ENCODE data around the gene INPP5B.

Gene INPP5B

DNA sequence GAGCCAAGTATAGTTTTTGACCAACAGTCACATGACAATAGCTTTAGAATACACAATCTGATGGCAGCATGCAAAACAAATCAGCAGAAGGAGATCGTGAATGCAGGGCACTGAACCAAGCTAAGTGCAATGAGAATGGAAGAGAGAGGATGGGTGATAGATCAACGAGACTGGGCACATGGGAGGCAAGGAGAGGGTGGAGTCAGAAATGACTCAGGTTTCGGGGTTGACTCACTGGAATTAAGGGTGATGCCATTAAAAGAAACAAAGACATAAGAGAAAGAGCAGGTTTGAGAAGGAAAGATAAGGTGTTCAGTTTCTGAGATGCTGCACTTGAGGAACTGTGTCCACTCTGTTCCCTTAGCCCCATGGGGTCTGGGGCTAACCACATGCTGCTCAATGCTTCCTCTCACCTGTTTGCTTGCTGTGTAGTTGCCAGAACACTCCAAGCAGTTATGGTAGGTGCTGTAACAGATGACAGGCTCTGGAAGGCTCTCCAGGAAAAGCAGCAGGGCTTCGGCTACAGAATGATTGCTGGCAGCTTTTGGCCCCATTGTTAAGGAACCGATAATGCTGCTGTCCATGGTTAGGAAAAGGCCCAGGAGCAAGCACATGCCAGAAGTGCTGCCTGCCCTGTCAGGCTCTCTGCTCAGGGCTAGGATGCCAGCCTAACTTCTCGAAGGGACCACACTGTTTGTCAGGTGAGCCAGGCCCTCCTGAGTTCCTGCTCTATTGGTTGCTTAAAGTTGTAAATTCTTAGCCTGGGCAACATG lies 81.3 kb downstream of the INPP5B start:
- no peak for DNase-seq

DNA sequence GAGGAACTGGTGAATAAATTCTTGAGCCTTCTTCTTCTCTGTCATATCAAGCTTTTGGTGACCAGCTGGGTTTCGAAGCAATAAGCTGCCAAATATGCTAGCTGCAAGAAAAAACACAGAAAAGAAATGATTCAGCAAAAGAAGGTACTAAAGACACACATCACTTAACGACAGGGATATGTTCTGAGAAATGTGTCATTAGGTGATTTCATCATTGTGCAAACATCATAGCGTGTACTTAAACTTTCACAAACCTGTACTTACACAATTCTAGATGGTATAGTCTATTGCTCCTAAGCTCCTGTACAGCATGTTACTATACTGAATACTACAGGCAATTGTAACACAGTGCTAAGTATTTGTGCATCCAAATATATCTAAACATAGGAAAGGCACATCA lies 84.5 kb downstream of the INPP5B start:
- no peak for DNase-seq

DNA sequence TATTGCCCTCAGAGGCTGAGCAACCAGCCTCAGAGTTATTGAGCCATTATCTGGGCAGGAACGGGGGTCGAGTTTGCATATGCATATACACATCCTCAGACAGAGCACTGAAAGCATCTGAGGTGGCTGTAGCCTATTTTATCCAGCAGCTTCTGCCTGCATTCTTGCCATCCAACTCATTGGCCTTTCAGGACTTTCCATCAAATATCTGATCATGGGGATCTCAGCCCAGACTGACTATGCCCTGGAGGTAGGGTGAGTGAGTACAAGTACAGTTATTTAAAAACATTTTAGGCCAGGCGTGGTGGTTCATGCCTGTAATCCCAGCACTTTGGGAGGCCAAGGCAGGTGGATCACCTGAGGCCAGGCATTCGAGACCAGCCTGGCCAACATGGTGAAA lies 85.7 kb downstream of the INPP5B start:
- no peak for DNase-seq

DNA sequence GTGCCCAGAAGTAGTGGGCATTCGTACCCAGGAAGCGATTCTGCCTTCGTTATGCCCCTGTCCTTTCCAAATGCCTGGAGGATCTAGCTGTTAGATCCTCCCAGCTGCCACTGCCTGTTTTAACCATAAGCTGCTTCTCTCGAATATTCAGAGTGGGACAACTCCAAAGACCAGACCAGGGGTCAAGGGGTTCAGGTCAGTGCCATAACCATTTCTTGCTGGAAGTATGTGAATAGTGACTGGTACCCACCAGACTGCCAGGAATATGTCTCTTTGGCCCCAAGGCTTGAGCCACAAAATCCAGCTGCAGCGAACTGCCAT lies 86.5 kb downstream of the INPP5B start:
- no peak for DNase-seq

DNA sequence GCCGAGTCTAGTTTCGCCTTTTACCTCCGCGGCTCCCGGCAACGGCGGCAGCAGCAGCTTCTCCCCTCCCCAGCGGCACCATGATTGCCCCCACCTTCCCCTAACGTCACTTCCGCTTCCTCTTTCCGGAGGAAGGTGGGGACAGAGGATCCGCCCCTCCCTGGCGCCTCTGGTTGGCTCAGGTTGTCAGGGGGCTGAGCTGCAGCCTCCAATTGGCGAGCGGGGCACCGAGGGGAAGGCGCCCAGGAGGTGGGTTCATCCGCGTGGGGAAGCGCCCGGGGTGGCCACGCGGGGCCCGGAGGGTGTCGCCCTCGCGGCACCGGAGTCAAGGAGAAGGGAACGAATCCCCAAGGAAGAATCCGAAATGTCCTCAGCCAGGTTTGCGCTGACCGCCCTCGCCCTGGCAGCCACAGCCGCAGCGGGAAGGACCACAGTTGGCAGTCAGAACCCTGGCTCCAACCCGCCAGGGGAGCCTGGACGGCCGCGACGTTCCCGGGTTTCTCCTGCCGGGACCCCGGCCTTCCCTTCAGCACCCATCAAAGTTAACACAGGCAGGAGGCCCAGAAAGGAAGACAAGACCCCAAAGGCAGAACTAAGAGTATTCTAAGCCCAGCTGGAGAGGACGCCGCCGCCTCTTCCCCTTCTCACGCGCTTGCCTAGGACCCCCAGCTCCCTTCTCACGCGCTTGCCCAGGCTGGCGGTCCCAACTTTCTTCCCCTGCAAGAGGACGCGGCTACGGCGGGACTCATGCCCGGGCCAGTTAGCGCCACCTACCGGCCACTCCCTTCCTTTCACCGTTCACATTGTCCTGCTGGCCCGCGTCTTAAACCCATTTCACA lies 87.1 kb downstream of the INPP5B start, which contains the start of gene MTF1:
MTF1 (minus strand) TSS at position 86 of the 839 bp plus-strand sequence. CDS start 1,934 bp downstream, outside the sequence.
- DNase-seq = peak; percentile 97

DNA sequence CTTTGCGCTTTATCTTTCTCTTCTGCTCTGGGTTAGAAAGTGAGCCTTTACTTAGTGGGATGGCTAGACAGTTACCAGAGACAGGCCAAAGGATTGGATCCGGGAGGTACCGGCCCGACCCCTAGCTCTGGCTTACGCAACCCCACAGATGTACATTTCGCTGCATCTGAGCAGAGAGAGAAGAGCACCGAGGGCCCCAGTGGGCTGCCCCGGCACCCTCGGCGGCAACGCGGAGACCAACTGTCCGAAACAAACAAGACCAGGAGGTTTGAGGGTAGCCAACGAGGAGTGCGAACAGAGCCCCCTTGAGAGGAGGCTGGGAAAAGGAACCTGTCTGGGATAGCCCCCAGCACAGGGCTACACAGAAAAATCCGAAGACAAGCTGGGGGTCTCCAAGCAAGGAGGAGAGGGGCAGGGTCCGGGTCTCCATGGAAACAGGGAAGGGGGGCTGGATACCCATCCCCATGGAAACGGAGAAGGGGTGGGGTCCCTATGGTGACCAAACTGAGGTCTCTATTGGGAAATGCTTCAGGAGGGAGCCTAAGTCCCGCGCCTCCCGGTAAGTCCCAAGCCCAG lies 87.8 kb downstream of the INPP5B start:
- DNase-seq = peak; percentile 4

DNA sequence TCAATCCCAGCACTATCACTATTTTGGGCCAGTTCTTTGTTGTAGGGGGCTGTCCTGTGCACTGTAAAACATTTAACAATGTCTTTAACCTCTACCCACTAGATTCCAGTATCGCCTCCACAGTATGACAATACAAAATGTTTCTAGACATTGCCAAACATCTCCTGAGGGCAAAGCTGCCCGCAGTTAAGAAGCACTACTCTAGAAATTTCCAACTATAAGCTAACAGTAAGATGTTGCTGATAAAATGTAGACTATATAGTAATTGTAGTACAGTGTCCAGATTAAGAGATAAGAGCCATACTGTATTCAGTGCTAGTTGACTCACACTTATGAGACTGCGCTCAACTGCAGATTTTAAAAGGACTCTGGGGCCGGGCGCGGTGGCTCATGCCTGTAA lies 92.4 kb downstream of the INPP5B start:
- DNase-seq = no peak

DNA sequence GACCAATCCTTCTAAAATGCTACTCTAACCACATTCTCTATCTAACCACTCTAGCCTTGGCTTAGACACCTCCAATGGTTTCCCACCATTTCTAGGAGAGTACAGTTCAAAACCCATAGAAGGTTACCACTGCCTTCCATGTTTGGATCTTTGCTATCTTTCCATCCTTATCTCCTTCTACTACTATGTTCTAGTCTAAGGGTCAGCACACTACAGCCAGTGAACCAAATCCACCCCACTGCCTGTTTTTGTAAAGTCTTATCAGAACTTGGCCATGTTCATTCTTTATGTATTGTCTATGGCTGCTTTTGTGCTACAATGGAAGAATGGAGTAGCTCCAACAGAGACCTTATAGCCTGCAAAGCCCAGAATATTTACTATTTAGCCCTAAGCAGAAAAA lies 93.7 kb downstream of the INPP5B start:
- no peak for DNase-seq

DNA sequence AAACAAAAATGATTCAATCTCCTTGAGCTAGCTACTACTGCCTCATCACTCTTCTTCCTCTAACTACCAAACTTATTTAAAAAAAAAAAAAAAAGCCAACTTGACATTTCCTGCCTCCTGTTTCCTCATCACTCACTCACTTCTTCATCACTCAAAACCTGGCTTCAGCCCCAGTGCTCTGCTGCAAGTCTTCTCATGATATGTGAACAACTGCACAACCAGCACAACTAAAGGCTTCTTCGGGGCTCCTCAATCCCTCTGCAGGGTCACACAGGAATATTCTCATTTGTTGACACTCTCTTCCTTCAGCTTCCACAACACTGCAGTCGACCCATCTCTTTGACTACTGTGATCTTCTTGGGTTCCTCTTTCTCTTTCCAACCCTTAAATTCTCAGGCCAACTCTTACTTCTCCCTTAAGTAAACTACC lies 95.1 kb downstream of the INPP5B start:
- DNase-seq = peak; percentile 5

DNA sequence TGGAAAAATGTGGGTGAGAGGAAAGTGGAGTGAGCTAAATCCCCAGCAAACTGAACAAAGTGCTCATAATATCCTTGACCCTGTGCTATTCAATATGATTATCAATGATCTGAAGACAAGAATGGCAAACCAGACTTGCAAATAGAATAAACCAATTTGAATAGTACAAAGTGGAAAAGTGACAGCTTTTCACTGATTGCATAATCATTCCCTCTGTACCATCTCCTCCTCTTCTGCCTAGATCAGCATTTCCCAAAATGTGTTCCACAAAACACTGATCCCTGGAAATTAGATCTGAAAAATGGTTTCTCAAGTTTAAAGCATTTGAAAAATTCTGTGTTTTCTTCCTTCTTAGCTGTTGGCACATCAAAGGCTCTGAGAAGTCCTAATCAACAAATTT lies 95.6 kb downstream of the INPP5B start:
- no peak for DNase-seq

DNA sequence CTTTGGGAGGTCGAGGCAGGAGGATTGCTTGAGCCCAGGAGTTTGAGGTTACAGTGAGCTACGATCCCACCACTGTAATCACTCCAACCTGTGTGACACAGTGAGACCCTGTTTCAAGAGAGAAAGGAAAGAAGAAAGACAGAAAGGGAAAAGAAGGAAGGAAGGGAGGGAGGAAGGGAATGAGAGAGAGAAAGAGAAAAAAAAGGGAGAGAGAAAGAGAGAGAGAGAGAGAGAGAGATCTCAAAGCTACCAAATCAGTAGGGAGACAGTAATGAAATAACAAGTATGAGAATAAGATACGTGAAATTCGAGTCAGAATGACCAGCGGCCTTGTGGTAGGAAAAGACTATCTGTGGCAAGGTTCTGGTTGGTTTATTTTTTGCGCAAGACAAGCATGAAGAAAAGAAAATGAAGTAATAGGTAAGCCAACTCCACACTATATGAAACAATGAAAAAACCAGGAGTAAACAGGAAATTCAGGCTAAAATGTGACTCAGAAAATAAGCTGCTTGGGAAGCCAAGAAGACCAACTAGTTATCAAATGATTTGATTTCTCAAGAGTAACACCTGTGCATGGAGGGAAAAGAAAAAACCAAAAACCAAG lies 96.4 kb downstream of the INPP5B start:
- DNase-seq = no peak

DNA sequence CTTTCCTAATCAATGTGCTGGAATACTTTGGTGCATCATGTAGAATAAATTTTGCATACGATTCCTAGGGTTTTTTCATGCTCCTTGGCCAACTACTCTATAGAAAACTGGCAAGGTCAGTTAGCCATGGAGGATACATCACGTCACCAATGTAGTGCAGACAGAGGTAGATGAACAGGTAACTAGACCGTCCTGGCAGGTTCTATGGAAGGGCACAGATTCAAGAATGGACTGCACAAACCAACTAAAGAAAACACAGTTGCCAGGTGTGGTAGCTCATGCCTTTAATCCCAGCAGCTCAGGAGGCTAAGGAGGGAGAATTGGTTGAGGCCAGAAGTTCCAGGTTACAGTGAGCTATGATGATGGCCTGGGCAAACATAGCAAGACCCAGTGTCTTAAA lies 97.4 kb downstream of the INPP5B start:
- DNase-seq = no peak

DNA sequence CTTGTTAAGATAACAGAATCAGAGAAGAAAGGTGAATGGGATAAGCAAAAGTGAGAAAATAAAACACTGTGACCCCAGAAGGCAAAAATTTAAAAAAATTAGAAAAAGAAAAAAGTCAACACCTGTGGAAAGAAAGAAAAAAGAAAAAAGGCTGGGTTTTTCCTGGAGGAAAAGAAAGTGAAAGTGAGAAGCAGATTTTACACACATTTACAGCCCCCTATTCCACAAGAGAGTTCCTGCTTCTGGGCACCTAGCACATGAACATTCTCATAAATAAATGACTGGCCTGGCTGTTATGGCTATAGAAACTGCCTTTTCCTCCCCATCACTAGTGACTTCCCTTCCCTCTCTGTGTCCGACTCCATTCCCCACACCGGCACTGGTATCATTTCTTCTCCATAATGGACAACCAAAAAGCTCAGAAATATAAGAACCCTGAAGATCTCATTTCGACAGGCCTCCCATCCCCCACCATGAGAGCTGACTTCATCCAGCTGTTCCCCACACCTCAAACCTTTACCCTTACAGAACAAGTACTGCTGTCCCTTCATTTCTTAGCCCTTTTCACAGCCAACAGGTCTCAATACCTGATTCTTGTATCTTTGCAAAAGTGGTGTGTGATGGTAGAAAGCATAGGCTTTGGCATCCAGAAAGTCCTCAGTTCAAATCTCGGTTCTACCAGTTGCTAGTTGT lies 100.1 kb downstream of the INPP5B start:
- no peak for DNase-seq

DNA sequence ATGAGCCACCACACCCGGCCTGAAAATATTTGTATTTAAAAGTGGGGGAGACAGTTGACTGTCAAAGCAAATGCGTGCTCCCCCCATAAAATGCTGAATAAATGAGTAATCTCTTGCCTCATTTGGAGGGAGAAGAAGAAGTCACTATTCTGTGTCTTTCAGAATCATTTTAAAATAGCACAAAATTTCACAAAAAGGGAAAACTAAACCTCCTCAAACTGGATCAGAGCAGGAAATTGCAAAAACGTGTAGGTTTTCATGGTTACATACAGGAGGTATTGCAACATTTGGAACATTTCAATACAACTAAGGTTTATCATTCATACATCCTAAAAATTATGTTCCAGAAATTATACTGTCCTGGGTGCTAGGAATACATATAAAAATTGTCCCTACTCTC lies 101.1 kb downstream of the INPP5B start:
- DNase-seq = no peak

DNA sequence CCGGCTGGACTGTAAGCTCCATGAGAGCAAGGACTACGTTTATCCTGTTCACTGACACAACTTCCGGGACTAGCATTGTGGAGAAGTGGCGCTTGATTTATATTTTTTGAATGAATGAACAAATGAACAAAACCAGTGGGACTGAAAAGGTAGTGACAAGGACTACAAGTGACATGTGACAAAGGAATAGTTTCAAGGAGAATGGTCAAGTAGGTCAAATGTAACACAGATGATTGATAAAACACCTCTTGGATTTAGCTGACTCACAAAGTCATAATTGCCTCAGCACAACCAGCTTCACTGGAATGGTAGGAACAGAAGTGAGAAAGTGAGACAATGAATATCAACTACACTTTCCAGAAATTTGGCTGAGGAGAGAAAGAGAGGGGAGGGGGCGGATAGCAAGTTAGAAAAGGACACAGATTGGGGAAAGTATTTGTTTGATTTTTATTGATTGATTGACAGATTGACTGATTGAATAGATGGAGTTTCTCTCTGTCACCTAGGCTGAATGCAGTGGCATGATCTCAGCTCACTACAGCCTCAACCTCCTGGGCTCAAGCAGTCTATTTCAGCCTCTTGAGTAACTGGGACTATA lies 101.7 kb downstream of the INPP5B start:
- no peak for DNase-seq

DNA sequence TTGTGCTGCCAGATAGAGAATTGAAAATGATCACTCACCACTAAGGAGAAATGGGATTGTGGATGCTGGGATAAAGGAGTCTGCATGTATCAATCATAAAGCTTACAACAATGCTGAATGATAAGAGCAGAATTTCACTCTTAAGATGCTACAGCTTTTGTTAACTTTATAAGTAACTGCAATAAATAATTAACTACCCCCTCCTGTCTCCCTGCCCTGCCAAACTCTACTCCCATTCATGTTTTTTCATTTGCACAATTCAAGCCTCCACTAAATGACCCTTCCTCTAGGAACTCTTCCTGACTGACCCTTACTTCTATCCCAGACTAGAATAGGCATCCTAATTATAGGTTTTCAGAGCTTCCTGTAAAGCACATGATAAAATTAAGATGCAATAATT lies 102.3 kb downstream of the INPP5B start:
- no peak for DNase-seq

DNA sequence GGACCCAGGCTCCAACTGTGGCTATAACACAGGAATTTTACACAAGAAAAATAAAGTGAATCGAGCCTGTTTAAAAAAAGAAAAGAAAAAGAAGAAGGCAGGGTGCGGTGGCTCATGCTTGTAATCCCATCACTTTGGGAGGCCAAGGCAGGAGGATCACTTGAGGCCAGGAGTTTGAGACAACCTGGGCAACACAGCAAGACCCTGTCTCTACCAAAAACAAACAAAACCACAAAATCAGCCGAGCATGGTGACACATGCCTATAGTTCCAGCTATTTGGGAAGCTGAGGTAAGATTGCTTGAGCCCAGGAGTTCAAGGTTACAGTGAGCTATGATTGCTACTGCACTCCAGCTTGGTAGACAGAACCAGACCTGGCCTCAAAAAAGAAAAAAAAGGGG lies 105.2 kb downstream of the INPP5B start:
- DNase-seq = no peak

DNA sequence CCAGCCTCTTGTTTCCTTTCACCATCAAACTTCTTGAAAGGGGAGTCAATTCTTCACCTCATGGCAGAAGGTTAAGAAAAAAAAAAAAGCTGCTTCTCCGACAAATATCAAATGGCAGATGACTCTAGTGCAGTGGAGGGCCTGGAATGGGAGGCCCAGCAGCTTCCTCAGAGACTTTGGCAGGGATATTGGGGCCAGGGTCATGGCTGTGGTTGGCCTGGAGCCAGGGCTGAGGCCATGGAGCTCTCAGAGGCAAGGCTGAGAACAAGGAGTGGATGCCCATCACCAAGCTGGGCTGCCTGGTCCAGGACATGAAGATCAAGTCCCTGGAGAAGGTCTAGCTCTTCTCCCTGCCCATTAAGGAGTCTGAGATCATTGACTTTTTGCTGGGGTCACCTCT lies 106.1 kb downstream of the INPP5B start:
- DNase-seq = no peak

DNA sequence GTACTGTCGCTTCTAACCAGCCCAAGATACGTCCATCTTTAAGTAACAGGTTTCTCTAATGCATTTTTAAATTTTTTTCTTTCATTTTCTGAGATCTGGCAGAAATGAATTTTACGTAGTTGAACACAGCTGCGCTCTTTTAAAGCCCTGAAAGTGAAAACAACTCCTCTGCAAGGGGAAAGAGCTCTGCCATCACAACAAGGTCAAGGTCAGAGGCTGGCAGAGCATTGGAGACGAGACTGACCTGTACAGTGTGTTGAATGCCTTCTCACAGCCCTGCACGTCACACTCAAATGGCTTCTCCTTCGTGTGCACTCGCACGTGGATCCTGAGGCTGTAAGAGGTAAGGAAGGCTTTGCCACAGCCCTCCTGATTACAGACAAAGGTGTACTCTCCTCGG lies 107.2 kb downstream of the INPP5B start:
- DNase-seq = no peak

DNA sequence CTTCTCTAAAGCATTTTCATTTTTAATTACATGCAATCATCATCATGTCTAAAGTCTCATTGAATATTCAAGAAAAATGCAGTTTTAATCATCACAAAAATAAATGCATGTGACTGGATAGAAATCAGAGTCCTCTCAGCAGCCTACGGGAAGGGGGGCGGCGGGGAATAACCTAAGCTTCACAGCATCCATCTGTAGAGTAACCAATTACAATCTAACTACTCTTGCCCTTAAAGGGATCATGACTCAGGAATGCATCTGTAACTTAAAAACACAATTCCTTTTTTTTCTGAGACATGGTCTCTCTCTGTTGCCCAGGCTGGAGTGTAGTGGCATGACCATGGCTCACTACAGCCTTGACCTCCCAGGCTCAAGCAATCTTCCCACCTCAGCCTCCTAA lies 110.1 kb downstream of the INPP5B start:
- no peak for DNase-seq

DNA sequence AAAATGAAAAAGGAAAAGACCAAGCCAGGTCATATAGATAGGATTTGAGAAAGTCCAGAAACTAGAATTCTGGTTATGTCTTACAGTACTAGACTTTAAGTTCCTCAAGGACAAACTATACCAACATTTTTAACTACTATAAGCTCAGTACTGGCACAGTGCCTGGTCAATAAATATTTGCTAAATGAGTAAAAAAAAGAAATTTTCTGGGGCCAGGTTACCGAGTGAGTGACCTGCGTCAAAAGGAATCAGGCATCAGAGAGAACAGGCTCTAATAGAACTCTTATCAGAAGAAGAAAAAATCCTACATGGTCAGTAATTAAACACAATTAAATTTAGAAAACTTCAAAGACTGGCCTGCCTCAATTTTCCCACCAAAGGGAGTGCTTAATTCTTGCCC lies 115.0 kb downstream of the INPP5B start:
- no peak for DNase-seq

DNA sequence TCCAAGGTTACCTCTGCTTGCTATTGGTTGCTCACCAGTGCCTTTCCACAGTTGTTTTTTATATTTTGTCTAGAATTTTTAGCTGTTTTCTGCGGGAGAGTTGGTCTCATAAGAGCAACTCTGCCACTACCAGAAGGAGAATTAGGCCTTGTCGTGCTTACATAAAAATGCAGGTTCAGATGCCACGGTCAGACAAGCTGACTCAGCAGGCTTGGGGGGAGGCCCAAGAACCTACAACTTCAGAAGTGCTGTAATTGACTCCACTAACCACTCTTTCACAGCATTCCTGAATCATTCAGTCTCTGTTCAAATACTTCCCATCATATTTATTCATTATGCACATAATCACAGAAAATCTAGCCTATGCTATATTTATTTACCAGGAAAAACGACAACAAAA lies 115.7 kb downstream of the INPP5B start:
- no peak for DNase-seq

All from CD4-positive, alpha-beta T cell treated with Interleukin-12 subunit alpha and Interleukin-12 subunit beta, for 1 hour (primary cell).